Activated B cell treated with CpG ODN at 0.5 μM for 24 hours (primary cell): ENCODE data around the gene EEIG1. TPM values are rescaled to one million over a fixed set of nuclear protein-coding genes. Genes with fewer than 3 reads are reported as not detected.
A peak's percentile ranks its signal among the peaks of the same experiment; 100 is the strongest.

Experiments
- ATAC-seq: fragments of 200-7000 bp; cut with Tn5 transposase; one replicate; pipeline ENCODE4 v1.10.0; 2021; ENCODE audit warnings: low read depth, mild to moderate bottlenecking, moderate library complexity
- CTCF ChIA-PET: fragments of 350-600 bp; sonication (Branson Sonifier 250); formaldehyde crosslinking; loops from one replicate; lab custom pipeline; 2021; ENCODE audit warnings: antibody characterized with exemption; lab: Charles Lee
- POLR2A ChIA-PET: fragments of 350-600 bp; sonication (Branson Sonifier 250); formaldehyde crosslinking; loops from one replicate; lab custom pipeline; 2021; ENCODE audit warnings: antibody characterized with exemption; lab: Charles Lee
- DNase-seq: peaks from one replicate; pipeline ENCODE4 v3.0.0; 2022
- H3K27ac Mint-ChIP-seq: one replicate; pipeline ENCODE4 v1.8.0; 2020; ENCODE audit warnings: mixed read lengths
- H3K27me3 Mint-ChIP-seq: one replicate; pipeline ENCODE4 v1.8.0; 2021; ENCODE audit warnings: mixed read lengths
- H3K36me3 Mint-ChIP-seq: one replicate; pipeline ENCODE4 v1.8.0; 2021; ENCODE audit warnings: low read depth, mixed read lengths
- H3K4me1 Mint-ChIP-seq: one replicate; pipeline ENCODE4 v1.8.0; 2021; ENCODE audit warnings: mixed read lengths
- H3K4me3 Mint-ChIP-seq: one replicate; pipeline ENCODE4 v1.8.0; 2020; ENCODE audit warnings: mild to moderate bottlenecking, mixed read lengths
- H3K9me3 Mint-ChIP-seq: one replicate; pipeline ENCODE4 v1.8.0; 2020; ENCODE audit warnings: mixed read lengths
- intact Hi-C: fragments of 100-400 bp; cut with micrococcal nuclease; formaldehyde crosslinking; loops from one replicate; pipeline ENCODE4 v1.15.1; 2024
- total RNA-seq: library from RNA; stranded (reverse); gene quantifications from 2 replicates; pipeline ENCODE4 v1.2.3, GENCODE V29; 2022
- TF ChIP-seq, protein P1 (sequence below): fragments of 200-600 bp; IDR thresholded peaks from one replicate; pipeline ENCODE4 v1.8.0; 2022; ENCODE audit warnings: antibody characterized with exemption, mild to moderate bottlenecking

EEIG1 gene
- total RNA-seq, 1 donor from 2014 or later, result 88.1 TPM

DNA sequence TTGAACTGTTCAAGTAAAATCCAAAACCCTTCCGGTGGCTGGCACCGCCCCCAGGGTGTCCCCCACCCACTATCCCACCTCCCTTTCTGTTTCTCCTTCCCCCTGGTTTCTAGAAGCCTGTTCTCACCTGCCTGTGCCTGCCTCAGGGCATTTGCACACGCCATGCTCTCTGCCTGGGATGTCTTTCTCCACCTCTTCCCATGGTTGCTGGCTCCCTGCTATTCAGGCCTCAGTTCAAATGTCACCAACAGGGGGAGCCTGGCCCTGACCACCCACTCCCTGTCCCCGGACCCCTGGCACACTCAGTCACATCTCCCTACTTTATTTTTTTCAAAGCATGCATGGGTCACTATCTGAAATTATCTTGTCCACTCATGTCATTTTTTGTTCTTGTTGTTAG, 39.9 kb upstream of the EEIG1 start:
- no peak overlapping the region for H3K4me3 Mint-ChIP-seq
- H3K36me3 Mint-ChIP-seq, result no peaks in the 10 kb centered on the region
- no peak overlapping the region for H3K27ac Mint-ChIP-seq
- TF ChIP-seq, protein P1, sequence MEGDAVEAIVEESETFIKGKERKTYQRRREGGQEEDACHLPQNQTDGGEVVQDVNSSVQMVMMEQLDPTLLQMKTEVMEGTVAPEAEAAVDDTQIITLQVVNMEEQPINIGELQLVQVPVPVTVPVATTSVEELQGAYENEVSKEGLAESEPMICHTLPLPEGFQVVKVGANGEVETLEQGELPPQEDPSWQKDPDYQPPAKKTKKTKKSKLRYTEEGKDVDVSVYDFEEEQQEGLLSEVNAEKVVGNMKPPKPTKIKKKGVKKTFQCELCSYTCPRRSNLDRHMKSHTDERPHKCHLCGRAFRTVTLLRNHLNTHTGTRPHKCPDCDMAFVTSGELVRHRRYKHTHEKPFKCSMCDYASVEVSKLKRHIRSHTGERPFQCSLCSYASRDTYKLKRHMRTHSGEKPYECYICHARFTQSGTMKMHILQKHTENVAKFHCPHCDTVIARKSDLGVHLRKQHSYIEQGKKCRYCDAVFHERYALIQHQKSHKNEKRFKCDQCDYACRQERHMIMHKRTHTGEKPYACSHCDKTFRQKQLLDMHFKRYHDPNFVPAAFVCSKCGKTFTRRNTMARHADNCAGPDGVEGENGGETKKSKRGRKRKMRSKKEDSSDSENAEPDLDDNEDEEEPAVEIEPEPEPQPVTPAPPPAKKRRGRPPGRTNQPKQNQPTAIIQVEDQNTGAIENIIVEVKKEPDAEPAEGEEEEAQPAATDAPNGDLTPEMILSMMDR, result no peak
- H3K27me3 Mint-ChIP-seq, result no peaks in the 10 kb centered on the region
- ChIA-PET CTCF (no interaction called here), POLR2A (no interaction called here)
- H3K9me3 Mint-ChIP-seq, result no peaks in the 10 kb centered on the region
- intact Hi-C loops, result no loop called here
- peaks cover 38% of the 10 kb centered on the region for H3K4me1 Mint-ChIP-seq
- DNase-seq, result no peak
- ATAC-seq, result no peak

DNA sequence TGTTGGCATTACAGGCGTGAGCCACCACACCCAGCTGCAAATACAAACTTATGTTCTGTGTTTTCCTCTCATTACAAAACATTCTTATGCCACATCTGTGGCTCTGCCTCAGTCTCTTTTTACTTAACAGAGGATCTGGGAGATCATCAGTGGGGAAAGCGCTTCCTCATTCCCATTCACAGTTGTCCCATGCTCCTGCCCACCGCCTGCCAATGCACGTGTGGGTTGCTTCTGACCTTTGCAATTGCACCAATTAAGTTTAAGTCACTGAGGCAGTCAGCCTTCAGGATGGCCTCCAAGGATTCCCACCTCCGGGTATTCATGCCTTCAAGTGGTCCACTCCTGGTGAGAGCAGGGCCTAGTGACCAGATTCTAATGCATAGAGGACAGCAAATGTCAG, 34.9 kb upstream of the EEIG1 start:
- CTCF ChIA-PET, result interaction anchor here (0.9 kb wide), 1 partner anchor 20 kb away, joined by 3 read pairs; no protein-coding TSS in a partner anchor
- TF ChIP-seq, protein P1, result no peak
- H3K4me3 Mint-ChIP-seq, result no peak overlapping the region
- no peaks in the 10 kb centered on the region for H3K36me3 Mint-ChIP-seq
- H3K27ac Mint-ChIP-seq, result no peak overlapping the region
- intact Hi-C loops, result no loop called here
- H3K9me3 Mint-ChIP-seq, result no peaks in the 10 kb centered on the region
- POLR2A ChIA-PET, result no interaction called here
- ATAC-seq, result no peak
- no peak for DNase-seq
- no peaks in the 10 kb centered on the region for H3K27me3 Mint-ChIP-seq
- peaks cover 15% of the 10 kb centered on the region for H3K4me1 Mint-ChIP-seq

DNA sequence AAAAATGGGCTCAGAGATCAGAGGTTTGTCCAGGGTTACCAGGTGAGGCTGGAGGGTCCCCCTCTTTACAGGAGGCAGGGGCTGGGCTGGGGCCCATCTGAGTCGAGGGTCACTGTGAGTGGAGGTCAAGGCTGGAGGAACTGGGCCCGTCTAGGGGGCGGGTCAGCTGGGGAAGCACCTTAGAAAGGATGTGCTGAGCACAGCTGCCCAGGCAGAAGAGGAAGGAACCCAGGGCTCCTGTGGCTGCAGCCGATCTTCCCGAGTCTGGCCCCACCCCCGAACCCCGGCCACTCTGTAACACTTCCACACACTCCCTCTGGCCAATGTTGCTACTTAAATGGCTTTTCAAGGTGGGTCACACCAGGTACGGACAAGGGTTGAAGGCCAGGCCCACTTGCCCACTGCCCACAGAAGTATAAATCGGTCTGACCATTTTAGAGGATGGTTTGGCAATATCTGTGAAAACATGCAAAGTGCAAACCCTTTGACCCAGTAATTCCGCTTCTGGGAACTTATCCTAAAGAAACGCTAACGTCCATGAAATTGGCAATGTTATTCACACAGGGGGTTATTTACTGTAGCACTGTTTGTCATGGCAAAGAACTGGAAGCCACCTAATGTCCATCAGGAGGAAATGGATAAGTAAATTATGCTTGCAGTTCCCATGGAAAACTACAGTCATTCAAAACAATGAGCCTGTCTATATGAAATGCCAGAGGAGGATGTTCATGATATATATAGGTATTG, 30.5 kb upstream of the EEIG1 start:
- CTCF ChIA-PET, result no interaction called here
- POLR2A ChIA-PET, result interaction anchor here (0.6 to 1.5 kb wide), 6 partner anchors 12 to 41 kb away, joined by 3 to 21 read pairs (median 4); no protein-coding TSS in a partner anchor
- Mint-ChIP-seq H3K27ac (peak overlapping the region; percentile 72), H3K4me3 (no peak overlapping the region), H3K9me3 (peaks cover 3% of the 10 kb centered on the region), H3K4me1 (peaks cover 47% of the 10 kb centered on the region), H3K36me3 (no peaks in the 10 kb centered on the region), H3K27me3 (no peaks in the 10 kb centered on the region)
- no peak for DNase-seq
- TF ChIP-seq, protein P1, result no peak
- intact Hi-C loops, result no loop called here
- ATAC-seq, result no peak

DNA sequence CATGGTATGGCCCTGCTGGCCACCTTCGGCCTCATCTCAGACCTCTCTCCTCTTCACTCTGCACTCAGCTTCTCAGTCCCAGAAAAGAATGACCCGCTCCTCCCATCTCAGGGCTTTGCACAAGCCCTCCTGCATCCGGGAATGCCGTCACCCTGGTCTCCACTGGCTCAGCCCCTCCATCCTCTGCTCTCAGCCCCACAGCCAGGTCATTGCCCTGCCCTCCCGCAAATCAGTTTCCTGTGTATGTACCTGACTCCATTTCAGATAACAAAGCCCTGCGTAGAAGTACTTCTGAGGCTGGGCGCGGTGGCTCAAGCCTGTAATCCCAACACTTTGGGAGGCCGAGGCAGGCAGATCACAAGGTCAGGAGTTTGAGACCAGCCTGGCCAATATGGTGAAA, 28.9 kb upstream of the EEIG1 start:
- ATAC-seq, result no peak
- peaks cover 3% of the 10 kb centered on the region for H3K9me3 Mint-ChIP-seq

DNA sequence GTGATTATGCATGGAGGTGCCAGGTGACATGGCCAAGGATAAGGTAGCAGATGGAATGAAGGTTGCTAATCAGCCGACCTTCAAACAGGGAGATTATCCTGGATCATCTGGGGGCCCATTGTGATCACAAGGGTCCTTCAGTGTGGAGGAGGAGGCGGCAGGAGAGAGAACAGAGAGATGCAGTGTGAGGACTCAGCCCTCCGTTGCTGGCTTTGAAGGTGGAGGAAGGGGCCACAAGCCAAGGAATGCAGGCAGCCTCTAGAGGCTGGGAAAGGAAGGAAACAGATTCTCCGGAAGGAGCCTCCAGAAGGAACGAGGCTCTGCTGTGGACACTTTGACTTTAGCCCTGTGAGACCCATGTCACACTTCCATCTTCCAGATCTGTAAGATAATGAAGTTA, 27.4 kb upstream of the EEIG1 start:
- intact Hi-C loops, result no loop called here
- H3K4me1 Mint-ChIP-seq, result peaks cover 70% of the 10 kb centered on the region
- H3K4me3 Mint-ChIP-seq, result peak overlapping the region; percentile 49
- DNase-seq (no peak), ATAC-seq (no peak)
- no peaks in the 10 kb centered on the region for H3K36me3 Mint-ChIP-seq
- TF ChIP-seq, protein P1, result no peak
- CTCF ChIA-PET, result no interaction called here
- peak overlapping the region; percentile 94 for H3K27ac Mint-ChIP-seq
- peaks cover 3% of the 10 kb centered on the region for H3K9me3 Mint-ChIP-seq
- no peaks in the 10 kb centered on the region for H3K27me3 Mint-ChIP-seq
- POLR2A ChIA-PET, result interaction anchor here (0.5 to 5.2 kb wide), 9 partner anchors 17 to 59 kb away, joined by 3 to 37 read pairs (median 6); partner anchors contain the start of gene EEIG1

More for the DNA sequence above, 28.9 kb upstream of the EEIG1 start:
- no peak for DNase-seq
- Mint-ChIP-seq H3K36me3 (no peaks in the 10 kb centered on the region), H3K27me3 (no peaks in the 10 kb centered on the region), H3K4me3 (no peak overlapping the region), H3K4me1 (peaks cover 61% of the 10 kb centered on the region), H3K27ac (peak overlapping the region; percentile 94)
- intact Hi-C loops, result no loop called here
- ChIA-PET POLR2A (interaction anchor here (1.5 kb wide), 1 partner anchor 28 kb away, joined by 5 read pairs; no protein-coding TSS in a partner anchor), CTCF (no interaction called here)
- TF ChIP-seq, protein P1, result no peak
